Left ventricle myocardium superior (tissue), 1 donor: ENCODE measurements around the gene IGBP1. TPM values are rescaled to one million over a fixed set of nuclear protein-coding genes. Genes with fewer than 3 reads are reported as not detected.
A peak's percentile ranks its signal among the peaks of the same experiment; 100 is the strongest.
"Not testable (repeated sequence)": the region's sequence is repeated elsewhere in the genome, so short reads cannot be mapped to it uniquely, and the experiment has no call there.

Experiments
- ATAC-seq: fragments of 200-7000 bp; cut with Tn5 transposase; one replicate; pipeline ENCODE4 v1.9.1; 2020; ENCODE audit warnings: mild to moderate bottlenecking, moderate library complexity
- DNase-seq: peaks from one replicate; pipeline ENCODE4 v3.0.0-alpha.2; 2020
- intact Hi-C: fragments of 100-400 bp; cut with micrococcal nuclease; formaldehyde crosslinking; loops from one replicate; pipeline ENCODE4 v1.11.0; 2022
- total RNA-seq: library from RNA; stranded (reverse); fragmentation: NEBNext Ultra II Directional; extraction: Animal tissue kit (Norgen Biotek cat#: 25700); gene quantifications from one replicate; pipeline ENCODE4 v1.2.1, GENCODE V29; 2021
- donor health status: DM: no; HTN: yes; CAD: no; lungs with severe emphysema.

Gene IGBP1
- total RNA-seq, 1 donor from 2014 or later, result 59.0 TPM

GRCh38 chrX:70141373-70141772, 8.1 kb downstream of the IGBP1 start:
- ATAC-seq, result no peak
- DNase-seq, result no peak
- intact Hi-C loops, result no loop called here

DNA sequence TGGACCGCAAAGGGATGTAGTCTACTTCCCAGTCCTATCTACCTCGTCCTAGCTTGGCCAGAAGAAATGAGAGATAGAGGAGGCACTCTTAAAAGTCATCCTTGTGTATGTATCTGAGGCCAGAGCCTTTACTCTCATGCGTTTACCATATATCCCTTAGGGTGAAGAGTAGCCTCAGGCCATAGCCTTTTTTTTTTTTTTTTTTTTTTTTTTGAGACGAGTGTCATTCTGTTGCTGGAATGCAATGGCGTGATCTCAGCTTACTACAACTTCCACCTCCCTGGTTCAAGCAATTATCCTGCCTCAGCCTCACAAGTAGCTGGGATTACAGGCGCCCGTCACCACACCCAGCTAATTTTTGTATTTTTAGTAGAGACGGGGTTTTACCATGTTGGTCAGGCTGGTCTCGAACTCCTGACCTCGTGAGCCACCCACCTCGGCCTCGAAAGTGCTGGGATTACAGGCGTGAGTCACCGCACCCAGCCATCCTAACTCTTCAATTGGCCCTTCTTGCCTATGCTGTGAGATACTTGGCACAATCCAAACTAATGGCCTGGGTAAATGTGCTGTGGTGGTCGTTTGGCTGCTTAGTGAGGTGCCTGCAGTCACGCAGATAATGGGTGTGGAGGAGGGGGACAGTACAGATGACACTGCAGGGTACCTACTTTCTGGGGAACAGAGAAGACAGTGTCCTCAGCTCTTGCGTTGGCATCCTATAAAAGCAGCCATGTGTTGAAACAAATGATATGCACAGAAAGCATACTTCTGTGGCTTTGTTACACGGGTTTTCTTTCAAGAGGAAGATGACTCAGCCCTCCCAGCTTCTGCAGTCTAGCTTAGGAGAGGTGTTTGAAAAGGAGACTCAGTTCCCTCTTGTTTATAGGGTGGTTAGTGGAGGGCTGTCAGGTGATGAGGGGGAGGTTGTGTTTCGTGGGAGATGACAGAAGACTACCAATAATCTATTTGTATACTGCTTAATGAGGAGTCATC, 33.6 kb downstream of the IGBP1 start:
- intact Hi-C loops, result no loop called here
- ATAC-seq, result no peak

DNA sequence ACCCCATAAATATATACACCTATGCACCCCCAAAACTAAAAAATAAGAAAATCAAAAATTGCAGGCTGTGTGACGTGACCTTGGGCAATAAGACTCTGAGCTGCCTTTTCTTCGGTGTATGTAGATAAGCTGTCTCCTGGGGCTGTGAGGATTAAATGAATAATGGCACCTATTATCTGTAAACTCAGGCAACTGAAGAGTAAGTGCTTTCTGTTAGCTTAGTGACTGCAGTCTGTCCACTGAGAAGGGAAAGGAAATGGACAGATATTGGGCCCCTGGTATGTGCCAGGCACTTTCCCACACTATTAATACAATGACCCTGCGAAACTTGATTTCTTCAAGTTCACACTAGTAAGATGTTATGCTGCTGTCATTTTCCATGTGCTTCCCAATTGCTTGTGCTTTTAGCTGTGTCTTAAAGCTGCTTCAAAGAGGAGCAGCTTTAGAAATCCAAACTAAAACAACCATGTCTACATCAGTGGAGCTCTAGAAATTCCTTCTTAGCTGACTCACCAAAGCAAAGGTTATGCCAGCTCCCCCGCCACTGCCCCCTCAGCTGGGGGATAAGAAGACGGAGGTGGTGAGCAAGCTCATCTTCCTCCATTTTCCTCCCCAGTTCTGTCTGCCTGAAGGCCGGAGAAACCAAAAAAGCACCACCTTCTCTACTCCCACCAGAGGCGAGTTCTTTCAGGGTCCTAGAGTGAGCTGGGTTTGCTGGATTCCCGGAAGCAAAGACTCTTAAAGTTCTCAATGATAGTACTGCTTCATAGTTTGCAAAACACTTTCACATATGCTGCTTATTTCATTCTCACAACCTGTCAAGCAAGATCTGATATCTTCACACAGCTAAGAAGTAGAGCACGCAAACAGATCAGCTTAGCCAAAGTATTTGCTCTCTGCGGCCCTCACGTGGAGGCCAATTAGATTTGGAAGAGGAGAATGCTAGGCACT, 35.3 kb downstream of the IGBP1 start:
- intact Hi-C loops, result no loop called here
- no peak for DNase-seq
- peak; percentile 55 for ATAC-seq

More for the DNA sequence above, 33.6 kb downstream of the IGBP1 start:
- DNase-seq, result no peak

DNA sequence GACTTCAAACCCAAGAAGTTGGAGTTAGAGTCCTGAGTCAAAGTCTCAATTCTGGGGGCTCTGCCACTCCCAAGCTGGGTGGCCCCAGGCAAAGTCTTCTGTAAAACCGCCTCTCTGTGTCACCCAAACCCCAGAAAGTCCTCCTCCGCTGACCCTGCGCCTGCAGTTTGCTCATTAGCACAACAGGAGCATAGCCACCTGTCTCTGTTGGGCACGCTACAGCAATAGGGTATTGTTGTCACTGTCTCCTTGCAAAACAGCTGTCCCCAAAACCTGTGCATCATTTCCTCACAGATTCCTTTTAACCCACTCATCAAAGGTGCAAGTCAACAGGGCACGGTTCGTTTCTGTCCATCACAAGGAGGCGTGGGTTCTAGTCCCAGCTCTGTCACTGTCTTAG, 36.0 kb downstream of the IGBP1 start:
- no peak for ATAC-seq
- no peak for DNase-seq
- intact Hi-C loops, result no loop called here

DNA sequence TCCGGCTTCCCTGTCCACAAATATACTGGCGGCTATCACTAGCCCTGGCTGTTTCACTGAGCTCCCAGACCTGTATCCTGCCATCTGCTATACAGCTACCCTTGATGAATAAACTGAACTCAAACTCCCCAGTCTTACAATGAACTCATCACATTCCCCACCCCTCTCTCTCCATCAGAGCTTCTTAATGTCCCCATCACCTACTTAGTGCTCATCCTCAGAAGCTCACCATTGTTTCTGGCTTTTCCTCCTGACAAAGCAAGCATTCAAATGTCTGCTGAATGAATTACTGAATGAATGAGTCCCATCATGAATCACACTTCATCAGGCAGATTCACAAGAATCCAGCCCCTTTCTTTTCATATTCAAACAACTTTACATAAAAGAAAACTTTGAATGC, 38.4 kb downstream of the IGBP1 start:
- no peak for DNase-seq
- intact Hi-C loops, result no loop called here
- no peak for ATAC-seq

DNA sequence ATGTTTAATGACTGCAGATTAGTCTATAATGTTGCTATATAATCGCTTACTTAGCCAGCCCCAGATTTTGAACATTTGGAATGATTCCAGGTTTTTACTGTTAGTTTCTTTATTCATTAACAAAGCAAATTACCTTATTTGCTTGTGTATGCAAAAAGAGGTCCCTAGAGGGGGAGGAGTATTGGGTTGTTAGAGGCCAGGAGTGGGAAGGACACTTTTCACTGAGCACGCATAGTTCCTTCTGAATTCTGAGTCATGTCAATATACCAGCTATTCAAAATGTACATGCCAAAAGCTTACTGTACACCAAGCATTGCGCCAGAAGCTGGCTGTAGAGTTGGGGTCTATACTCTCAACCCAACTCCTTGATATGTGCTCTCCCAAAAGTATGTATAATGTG, 39.0 kb downstream of the IGBP1 start:
- DNase-seq (no peak), ATAC-seq (no peak)

GRCh38 chrX:70172964-70173363, 39.7 kb downstream of the IGBP1 start:
- intact Hi-C loops, result no loop called here
- ATAC-seq (no peak), DNase-seq (no peak)

More for the DNA sequence above, 39.0 kb downstream of the IGBP1 start:
- intact Hi-C loops, result no loop called here

GRCh38 chrX:70174754-70175153, 41.5 kb downstream of the IGBP1 start:
- intact Hi-C loops, result no loop called here
- ATAC-seq, result no peak
- DNase-seq, result no peak

- intact Hi-C loops, result no loop called here
- DNase-seq (no peak), ATAC-seq (no peak)
These were observed 42.1 kb downstream of the IGBP1 start for GRCh38 chrX:70175338-70175737.

DNA sequence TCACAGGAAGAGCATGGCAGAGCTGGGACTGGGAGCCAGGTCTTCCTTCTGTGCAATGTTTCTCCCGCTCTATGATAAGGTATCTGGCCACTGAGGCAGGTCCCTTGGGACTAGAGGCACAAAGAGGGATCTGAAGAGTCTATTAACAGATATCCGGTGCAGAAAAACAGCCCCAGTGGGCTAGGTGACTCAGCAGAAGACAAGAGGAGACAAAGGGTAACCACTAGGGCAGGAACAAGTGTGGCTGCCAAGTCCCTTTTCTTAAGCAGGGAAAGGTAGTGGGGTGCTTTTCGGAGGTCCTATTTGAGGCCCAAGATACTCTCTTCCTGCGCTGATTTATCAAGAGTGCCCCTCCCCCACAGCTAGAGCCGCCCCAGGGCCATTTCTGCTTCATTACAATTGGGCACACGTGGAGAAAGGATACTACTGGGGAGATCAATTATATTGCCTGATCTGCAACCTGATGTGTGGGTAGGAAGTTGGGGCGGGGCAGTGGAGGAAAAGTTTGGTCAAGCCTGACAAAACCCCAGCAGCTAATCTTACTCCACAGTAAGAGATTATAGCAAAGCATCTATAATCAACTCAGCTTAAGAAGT, 43.8 kb downstream of the IGBP1 start, which contains the start of gene DGAT2L6:
DGAT2L6 (plus strand) TSS at position 546 of the 596 bp plus-strand sequence. CDS start 100 bp downstream, outside the sequence.
- no peak for DNase-seq
- intact Hi-C loops, result no loop called here
- ATAC-seq, result no peak

- no peak for DNase-seq
- ATAC-seq, result no peak
- intact Hi-C loops, result no loop called here
These were observed 49.8 kb downstream of the IGBP1 start for GRCh38 chrX:70183091-70183490.

DNA sequence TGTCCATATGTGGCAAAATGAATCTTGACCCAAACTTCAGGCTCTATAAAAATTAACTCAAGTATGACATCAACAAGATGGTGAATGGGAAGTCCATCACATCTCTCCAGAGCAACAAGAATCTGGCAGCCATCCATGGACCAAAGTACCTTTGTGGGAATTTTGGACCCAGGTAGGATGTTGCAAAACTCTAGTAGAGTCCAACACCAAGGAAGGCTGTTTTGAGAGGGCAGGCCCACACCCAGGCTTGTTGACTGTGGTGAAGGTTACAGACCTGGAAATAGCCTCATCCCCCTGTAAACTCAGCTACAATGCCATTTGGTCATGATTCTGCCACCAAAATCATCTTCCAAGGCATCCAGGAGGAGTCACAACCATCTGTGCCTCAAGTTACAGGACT, 57.0 kb downstream of the IGBP1 start:
- intact Hi-C loops, result no loop called here
- ATAC-seq (no peak), DNase-seq (no peak)

DNA sequence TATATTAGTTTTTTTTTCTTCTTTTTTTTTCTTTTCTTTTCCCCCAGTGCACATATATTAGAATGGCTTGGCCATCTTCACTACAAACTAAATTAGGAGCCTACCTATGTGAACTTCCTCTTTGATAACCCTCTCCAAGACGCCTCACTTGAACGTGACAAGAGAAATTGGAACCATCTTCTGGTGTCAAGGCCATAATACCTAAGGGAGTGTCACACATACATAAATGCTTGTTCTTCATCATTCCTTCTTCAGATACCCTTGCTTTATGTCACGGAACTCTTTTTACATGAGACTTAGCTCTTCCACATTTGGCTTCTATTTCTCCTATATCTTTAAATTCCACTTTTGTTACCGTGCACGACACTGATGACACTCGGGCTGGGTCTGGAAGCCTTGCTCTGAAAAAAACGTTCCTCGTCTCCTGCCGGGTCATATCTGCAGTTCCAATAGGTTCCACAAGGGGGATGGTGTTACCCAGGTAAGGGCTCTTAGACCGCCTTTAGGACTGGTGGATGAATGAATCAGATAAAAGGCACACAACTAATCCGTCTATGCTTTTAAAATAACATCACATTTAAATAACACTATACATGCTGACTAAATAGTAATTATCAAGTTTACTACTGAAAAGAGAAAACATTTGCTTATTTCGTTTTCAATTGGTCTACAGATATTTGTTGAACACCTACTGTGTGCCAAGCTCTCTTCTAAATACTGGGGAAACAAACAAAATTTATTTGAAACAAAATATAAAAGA, 63.9 kb downstream of the IGBP1 start:
- intact Hi-C loops, result no loop called here
- DNase-seq (no peak), ATAC-seq (peak; percentile 31)

- DNase-seq (no peak), ATAC-seq (no peak)
- intact Hi-C loops, result no loop called here
These were observed 68.5 kb downstream of the IGBP1 start for GRCh38 chrX:70201732-70202131.

DNA sequence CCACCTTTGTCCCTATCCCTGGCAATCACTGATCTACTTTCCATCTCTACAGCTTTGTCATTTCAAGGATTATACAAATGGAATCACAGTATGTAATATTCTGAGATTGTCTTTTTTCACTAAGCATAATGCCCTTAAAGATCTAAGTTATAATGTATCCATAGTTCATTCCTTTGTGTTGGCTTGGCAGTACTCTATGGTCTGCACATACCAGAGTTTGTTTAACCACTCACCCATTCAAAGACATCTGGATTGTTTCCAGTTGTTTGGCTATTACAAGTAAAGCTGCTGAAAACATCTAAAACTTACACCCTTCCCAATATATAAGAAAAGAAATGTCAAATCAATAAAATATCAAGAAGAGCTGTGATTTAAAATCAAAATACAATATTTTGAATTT, 75.2 kb downstream of the IGBP1 start:
- ATAC-seq (no peak), DNase-seq (no peak)
- intact Hi-C loops, result no loop called here

GRCh38 chrX:70209570-70209969, 76.3 kb downstream of the IGBP1 start:
- intact Hi-C loops, DNase-seq, ATAC-seq: not testable (repeated sequence)
